DND-41 (cell line): ENCODE results near the gene TSPAN6.

ENCODE experiments used
- ATAC-seq: fragments of 200-7000 bp; cut with Tn5 transposase; 3 replicates; pipeline ENCODE4 v1.9.1; 2021; ENCODE audit warnings: low read depth; ENCODE audit not compliant: insufficient read depth
- DNase-seq: peaks from one replicate; pipeline ENCODE4 v3.0.0-alpha.2; 2020
- H2AFZ ChIP-seq: 2 replicates; pipeline ENCODE4 v1.6.0; 2012; ENCODE audit warnings: low read depth, low read length
- H3K27ac ChIP-seq: 2 replicates; pipeline ENCODE4 v1.5.1; 2012; ENCODE audit warnings: low read length, inconsistent platforms
- H3K27me3 ChIP-seq: fragments of 200-600 bp; sonication (generic); 2 replicates; pipeline ENCODE4 v1.6.0; 2012; ENCODE audit warnings: low read length, mild to moderate bottlenecking, inconsistent platforms; ENCODE audit not compliant: insufficient read depth, poor library complexity
- H3K36me3 ChIP-seq: 2 replicates; pipeline ENCODE4 v1.5.1; 2012; ENCODE audit warnings: low read length, inconsistent platforms; ENCODE audit not compliant: insufficient read depth
- H3K4me1 ChIP-seq: 2 replicates; pipeline ENCODE4 v1.5.1; 2012; ENCODE audit warnings: mild to moderate bottlenecking, low read length; ENCODE audit not compliant: insufficient read depth
- H3K4me2 ChIP-seq: 2 replicates; pipeline ENCODE4 v1.6.0; 2012; ENCODE audit warnings: mild to moderate bottlenecking, moderate library complexity, low read length, inconsistent platforms; ENCODE audit not compliant: insufficient read depth
- H3K4me3 ChIP-seq, 2 experiments: fragments of 200-600 bp in 1 of 2; shearing (Covaris generic) in 1 of 2; 2 replicates each; pipeline ENCODE4 v1.5.1; 2012 to 2016; ENCODE audit warnings: inconsistent platforms in 2 of 2, low read length in 2 of 2, mild to moderate bottlenecking in 2 of 2, low read depth in 1 of 2, moderate library complexity in 1 of 2
- H3K79me2 ChIP-seq: 2 replicates; pipeline ENCODE4 v1.6.0; 2012; ENCODE audit warnings: low read length, inconsistent platforms; ENCODE audit not compliant: insufficient read depth
- H3K9ac ChIP-seq: 2 replicates; pipeline ENCODE4 v1.6.0; 2012; ENCODE audit warnings: low read depth, mild to moderate bottlenecking, inconsistent platforms, low read length, moderate library complexity
- H3K9me3 ChIP-seq: 2 replicates; pipeline ENCODE4 v1.5.1; 2012; ENCODE audit warnings: low read length, moderate library complexity, mild to moderate bottlenecking, inconsistent platforms; ENCODE audit not compliant: insufficient read depth, severe bottlenecking
- H4K20me1 ChIP-seq: 2 replicates; pipeline ENCODE4 v1.6.0; 2012; ENCODE audit warnings: low read length; ENCODE audit not compliant: insufficient read depth
- EZH2 ChIP-seq: IDR thresholded peaks from 3 replicates; pipeline ENCODE4 v1.6.1; 2012; ENCODE audit warnings: borderline replicate concordance, low read depth, mild to moderate bottlenecking, moderate library complexity, low read length, inconsistent platforms; ENCODE audit not compliant: severe bottlenecking
- TF ChIP-seq, protein P1 (sequence below): IDR thresholded peaks from 2 replicates; pipeline ENCODE4 v1.5.1; 2012; ENCODE audit warnings: borderline replicate concordance, low read length, moderate library complexity, mild to moderate bottlenecking; ENCODE audit not compliant: poor library complexity, severe bottlenecking; ENCODE audit errors: extremely low read depth

The TSPAN6 gene

DNA sequence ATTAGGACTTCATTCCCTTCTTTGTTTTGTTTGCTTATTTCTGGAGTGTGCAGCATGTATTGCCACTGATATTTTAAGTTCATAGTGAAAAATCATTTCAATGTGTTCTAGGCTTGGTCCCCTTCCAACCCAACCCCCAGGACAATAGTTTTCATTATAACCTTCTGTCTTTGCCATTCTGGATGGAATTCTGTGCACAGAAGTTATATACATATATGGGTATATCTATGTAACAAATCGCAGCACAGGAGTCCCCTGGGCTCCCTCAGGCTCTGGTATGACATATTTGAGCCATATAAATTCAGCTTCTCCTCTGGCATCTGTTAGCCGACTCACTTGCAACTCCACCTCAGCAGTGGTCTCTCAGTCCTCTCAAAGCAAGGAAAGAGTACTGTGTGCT, 52.0 kb downstream of the TSPAN6 start, which contains the start of gene TNMD:
Gene TNMD (plus strand): TSS at position 326 of the 400 bp plus-strand sequence. CDS start 83 bp downstream, outside the sequence.
- no peak within 1 kb of the TSS for H3K27ac ChIP-seq
- ATAC-seq: no peak
- no peak within 1 kb of the TSS for H3K4me2 ChIP-seq
- H4K20me1 ChIP-seq: no peaks in the 10 kb centered on the region
- no peaks in the 10 kb centered on the region for H3K36me3 ChIP-seq
- H2AFZ ChIP-seq: no peak within 1 kb of the TSS
- no peaks in the 10 kb centered on the region for H3K27me3 ChIP-seq
- H3K4me1 ChIP-seq: no peaks in the 10 kb centered on the region
- no peak within 1 kb of the TSS for H3K9ac ChIP-seq
- no peak within 1 kb of the TSS for H3K4me3 ChIP-seq
- DNase-seq: no peak
- H3K79me2 ChIP-seq: no peaks in the 10 kb centered on the region
- H3K9me3 ChIP-seq: no peaks in the 10 kb centered on the region
- TF ChIP-seq, protein P1, sequence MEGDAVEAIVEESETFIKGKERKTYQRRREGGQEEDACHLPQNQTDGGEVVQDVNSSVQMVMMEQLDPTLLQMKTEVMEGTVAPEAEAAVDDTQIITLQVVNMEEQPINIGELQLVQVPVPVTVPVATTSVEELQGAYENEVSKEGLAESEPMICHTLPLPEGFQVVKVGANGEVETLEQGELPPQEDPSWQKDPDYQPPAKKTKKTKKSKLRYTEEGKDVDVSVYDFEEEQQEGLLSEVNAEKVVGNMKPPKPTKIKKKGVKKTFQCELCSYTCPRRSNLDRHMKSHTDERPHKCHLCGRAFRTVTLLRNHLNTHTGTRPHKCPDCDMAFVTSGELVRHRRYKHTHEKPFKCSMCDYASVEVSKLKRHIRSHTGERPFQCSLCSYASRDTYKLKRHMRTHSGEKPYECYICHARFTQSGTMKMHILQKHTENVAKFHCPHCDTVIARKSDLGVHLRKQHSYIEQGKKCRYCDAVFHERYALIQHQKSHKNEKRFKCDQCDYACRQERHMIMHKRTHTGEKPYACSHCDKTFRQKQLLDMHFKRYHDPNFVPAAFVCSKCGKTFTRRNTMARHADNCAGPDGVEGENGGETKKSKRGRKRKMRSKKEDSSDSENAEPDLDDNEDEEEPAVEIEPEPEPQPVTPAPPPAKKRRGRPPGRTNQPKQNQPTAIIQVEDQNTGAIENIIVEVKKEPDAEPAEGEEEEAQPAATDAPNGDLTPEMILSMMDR: no peak
- TF ChIP-seq EZH2: no peak
